ENCODE measurements around the gene RNU1-2.
"Not testable (repeated sequence)": the region's sequence is repeated elsewhere in the genome, so short reads cannot be mapped to it uniquely, and the experiment has no call there.

RNU1-2 gene

GRCh38 chr1:16924919-16925477 lies 29.2 kb downstream of the RNU1-2 start:
- H3K27me3 ChIP-seq (ENCODE audit: control insufficient read depth in 1 of 2, insufficient read depth in 2 of 2, low read length in 2 of 2), result no peaks in the 10 kb centered on the region
- no peaks in the 10 kb centered on the region for H3K36me3 ChIP-seq (ENCODE audit: insufficient read depth, low read length)
- no peak overlapping the region for H3K9ac ChIP-seq (ENCODE audit: low read length)
- H3K9me3 ChIP-seq (ENCODE audit: low read length), result no peaks in the 10 kb centered on the region
- H3K4me1 ChIP-seq (ENCODE audit: insufficient read depth, low read length), result no peaks in the 10 kb centered on the region
- no peak overlapping the region for H3K27ac ChIP-seq (ENCODE audit: low read depth, low read length)
- no peak overlapping the region for H3K4me3 ChIP-seq (ENCODE audit: low read depth in 1 of 2, low read length in 2 of 2)

- Histone ChIP-seq H3K4me3 (ENCODE audit: low read depth in 1 of 2, low read length in 2 of 2) (no peak overlapping the region), H3K27me3 (ENCODE audit: control insufficient read depth in 1 of 2, insufficient read depth in 2 of 2, low read length in 2 of 2) (no peaks in the 10 kb centered on the region), H3K9ac (ENCODE audit: low read length) (no peak overlapping the region), H3K27ac (ENCODE audit: low read depth, low read length) (no peak overlapping the region), H3K36me3 (ENCODE audit: insufficient read depth, low read length) (no peaks in the 10 kb centered on the region), H3K9me3 (ENCODE audit: low read length) (no peaks in the 10 kb centered on the region), H3K4me1 (ENCODE audit: insufficient read depth, low read length) (no peaks in the 10 kb centered on the region)
Measured at GRCh38 chr1:16925635-16926490, 30.1 kb downstream of the RNU1-2 start.

GRCh38 chr1:16926491-16927073 lies 30.8 kb downstream of the RNU1-2 start:
- Histone ChIP-seq H3K9me3 (ENCODE audit: low read length) (no peaks in the 10 kb centered on the region), H3K27ac (ENCODE audit: low read depth, low read length) (no peak overlapping the region), H3K36me3 (ENCODE audit: insufficient read depth, low read length) (no peaks in the 10 kb centered on the region), H3K4me3 (ENCODE audit: low read depth in 1 of 2, low read length in 2 of 2) (no peak overlapping the region), H3K9ac (ENCODE audit: low read length) (no peak overlapping the region), H3K27me3 (ENCODE audit: control insufficient read depth in 1 of 2, insufficient read depth in 2 of 2, low read length in 2 of 2) (no peaks in the 10 kb centered on the region), H3K4me1 (ENCODE audit: insufficient read depth, low read length) (no peaks in the 10 kb centered on the region)

- Histone ChIP-seq H3K27ac (ENCODE audit: low read depth, low read length) (no peak overlapping the region), H3K36me3 (ENCODE audit: insufficient read depth, low read length) (no peaks in the 10 kb centered on the region), H3K9ac (ENCODE audit: low read length) (no peak overlapping the region), H3K4me1 (ENCODE audit: insufficient read depth, low read length) (no peaks in the 10 kb centered on the region), H3K4me3 (ENCODE audit: low read depth in 1 of 2, low read length in 2 of 2) (no peak overlapping the region), H3K9me3 (ENCODE audit: low read length) (no peaks in the 10 kb centered on the region), H3K27me3 (ENCODE audit: control insufficient read depth in 1 of 2, insufficient read depth in 2 of 2, low read length in 2 of 2) (no peaks in the 10 kb centered on the region)
Measured at GRCh38 chr1:16927256-16927655, 31.5 kb downstream of the RNU1-2 start.

- Histone ChIP-seq H3K9me3 (ENCODE audit: low read length) (no peaks in the 10 kb centered on the region), H3K4me3 (ENCODE audit: low read depth in 1 of 2, low read length in 2 of 2) (no peak overlapping the region), H3K4me1 (ENCODE audit: insufficient read depth, low read length) (no peaks in the 10 kb centered on the region), H3K9ac (ENCODE audit: low read length) (no peak overlapping the region), H3K27ac (ENCODE audit: low read depth, low read length) (no peak overlapping the region), H3K36me3 (ENCODE audit: insufficient read depth, low read length) (no peaks in the 10 kb centered on the region), H3K27me3 (ENCODE audit: control insufficient read depth in 1 of 2, insufficient read depth in 2 of 2, low read length in 2 of 2) (no peaks in the 10 kb centered on the region)
Measured at GRCh38 chr1:16927711-16928485, 32.1 kb downstream of the RNU1-2 start.

GRCh38 chr1:16929146-16930041 lies 33.6 kb downstream of the RNU1-2 start:
- not testable (repeated sequence) for H3K27ac ChIP-seq (ENCODE audit: low read depth, low read length); H3K36me3 ChIP-seq (ENCODE audit: insufficient read depth, low read length); H3K4me1 ChIP-seq (ENCODE audit: insufficient read depth, low read length); H3K4me3 ChIP-seq (ENCODE audit: low read depth in 1 of 2, low read length in 2 of 2); H3K9ac ChIP-seq (ENCODE audit: low read length); H3K9me3 ChIP-seq (ENCODE audit: low read length); H3K27me3 ChIP-seq (ENCODE audit: control insufficient read depth in 1 of 2, insufficient read depth in 2 of 2, low read length in 2 of 2)

- not testable (repeated sequence) for H3K9ac ChIP-seq (ENCODE audit: low read length); H3K27me3 ChIP-seq (ENCODE audit: control insufficient read depth in 1 of 2, insufficient read depth in 2 of 2, low read length in 2 of 2); H3K4me1 ChIP-seq (ENCODE audit: insufficient read depth, low read length); H3K27ac ChIP-seq (ENCODE audit: low read depth, low read length); H3K4me3 ChIP-seq (ENCODE audit: low read depth in 1 of 2, low read length in 2 of 2); H3K9me3 ChIP-seq (ENCODE audit: low read length); H3K36me3 ChIP-seq (ENCODE audit: insufficient read depth, low read length)
Measured at GRCh38 chr1:16931206-16931934, 35.6 kb downstream of the RNU1-2 start.

- peaks cover 11% of the 10 kb centered on the region for H3K36me3 ChIP-seq (ENCODE audit: insufficient read depth, low read length)
Measured at GRCh38 chr1:16933945-16934344, 38.2 kb downstream of the RNU1-2 start.

GRCh38 chr1:16936580-16936979 lies 40.8 kb downstream of the RNU1-2 start:
- peaks cover 11% of the 10 kb centered on the region for H3K36me3 ChIP-seq (ENCODE audit: insufficient read depth, low read length)
- H3K27me3 ChIP-seq (ENCODE audit: control insufficient read depth in 1 of 2, insufficient read depth in 2 of 2, low read length in 2 of 2); H3K9me3 ChIP-seq (ENCODE audit: low read length); H3K27ac ChIP-seq (ENCODE audit: low read depth, low read length); H3K9ac ChIP-seq (ENCODE audit: low read length); H3K4me1 ChIP-seq (ENCODE audit: insufficient read depth, low read length); H3K4me3 ChIP-seq (ENCODE audit: low read depth in 1 of 2, low read length in 2 of 2): not testable (repeated sequence)

More at GRCh38 chr1:16933945-16934344, 38.2 kb downstream of the RNU1-2 start:
- H3K9ac ChIP-seq (ENCODE audit: low read length); H3K4me3 ChIP-seq (ENCODE audit: low read depth in 1 of 2, low read length in 2 of 2); H3K27ac ChIP-seq (ENCODE audit: low read depth, low read length); H3K9me3 ChIP-seq (ENCODE audit: low read length); H3K27me3 ChIP-seq (ENCODE audit: control insufficient read depth in 1 of 2, insufficient read depth in 2 of 2, low read length in 2 of 2); H3K4me1 ChIP-seq (ENCODE audit: insufficient read depth, low read length): not testable (repeated sequence)

All from muscle layer of colon (tissue), 2 donors.